H9 (cell line): ENCODE results near the gene OMP. TPM values are rescaled to one million over a fixed set of nuclear protein-coding genes. Genes with fewer than 3 reads are reported as not detected.

Source experiments
- DNase-seq: peaks from one replicate; pipeline ENCODE4 v3.0.0-alpha.2; 2017
- H2AFZ ChIP-seq: one replicate; pipeline ENCODE4 v1.6.1; 2013; ENCODE audit warnings: mild to moderate bottlenecking, low read length, control low read depth, moderate library complexity
- H2AK5ac ChIP-seq: 2 replicates; pipeline ENCODE4 v1.6.1; 2013; ENCODE audit warnings: low read length, control low read depth, mixed read lengths; ENCODE audit not compliant: insufficient read length
- H2BK120ac ChIP-seq: one replicate; pipeline ENCODE4 v1.6.1; 2013; ENCODE audit warnings: low read depth, mild to moderate bottlenecking, low read length, control low read depth, inconsistent platforms; ENCODE audit not compliant: poor library complexity, severe bottlenecking
- H2BK12ac ChIP-seq: 2 replicates; pipeline ENCODE4 v1.6.1; 2013; ENCODE audit warnings: low read length, control low read depth, mixed read lengths, low read depth; ENCODE audit not compliant: insufficient read length
- H2BK15ac ChIP-seq: 2 replicates; pipeline ENCODE4 v1.6.1; 2013; ENCODE audit warnings: low read depth, low read length, control low read depth
- H2BK20ac ChIP-seq: one replicate; pipeline ENCODE4 v1.6.1; 2013; ENCODE audit warnings: low read depth, mild to moderate bottlenecking, low read length, control low read depth, inconsistent platforms; ENCODE audit not compliant: poor library complexity, severe bottlenecking
- H2BK5ac ChIP-seq: 2 replicates; pipeline ENCODE4 v1.6.1; 2013; ENCODE audit warnings: low read length, control low read depth, mixed read lengths; ENCODE audit not compliant: insufficient read length
- H3K14ac ChIP-seq: 2 replicates; pipeline ENCODE4 v1.6.1; 2013; ENCODE audit warnings: low read length, control low read depth; ENCODE audit not compliant: insufficient read depth
- H3K18ac ChIP-seq: 2 replicates; pipeline ENCODE4 v1.6.1; 2013; ENCODE audit warnings: low read depth, mild to moderate bottlenecking, mixed read lengths, low read length, control low read depth; ENCODE audit not compliant: insufficient read length
- H3K23ac ChIP-seq: 2 replicates; pipeline ENCODE4 v1.6.1; 2013; ENCODE audit warnings: low read length, control low read depth, mixed read lengths, low read depth; ENCODE audit not compliant: insufficient read length
- H3K23me2 ChIP-seq: 2 replicates; pipeline ENCODE4 v1.6.1; 2013; ENCODE audit warnings: low read depth, mild to moderate bottlenecking, mixed read lengths, low read length, control low read depth; ENCODE audit not compliant: insufficient read length, poor library complexity, severe bottlenecking
- H3K27ac ChIP-seq: 2 replicates; pipeline ENCODE4 v1.5.1; 2013; ENCODE audit warnings: low read length, control low read depth, mixed read lengths, low read depth; ENCODE audit not compliant: insufficient read length
- H3K27me3 ChIP-seq: 2 replicates; pipeline ENCODE4 v1.6.1; 2013; ENCODE audit warnings: low read length, control low read depth, inconsistent platforms; ENCODE audit not compliant: insufficient read depth
- H3K4ac ChIP-seq: 2 replicates; pipeline ENCODE4 v1.6.1; 2013; ENCODE audit warnings: low read depth, mild to moderate bottlenecking, control low read depth, inconsistent platforms, low read length, moderate library complexity
- H3K4me1 ChIP-seq: 2 replicates; pipeline ENCODE4 v1.6.1; 2013; ENCODE audit warnings: low read length, control low read depth, inconsistent platforms; ENCODE audit not compliant: insufficient read depth
- H3K4me2 ChIP-seq: 2 replicates; pipeline ENCODE4 v1.6.1; 2013; ENCODE audit warnings: low read length, control low read depth, mixed read lengths; ENCODE audit not compliant: insufficient read length, insufficient read depth
- H3K56ac ChIP-seq: 2 replicates; pipeline ENCODE4 v1.6.1; 2013; ENCODE audit warnings: low read depth, mild to moderate bottlenecking, mixed read lengths, low read length, control low read depth; ENCODE audit not compliant: insufficient read length
- H3K79me1 ChIP-seq: 2 replicates; pipeline ENCODE4 v1.6.1; 2013; ENCODE audit warnings: low read depth, mild to moderate bottlenecking, moderate library complexity, low read length, control low read depth, inconsistent platforms; ENCODE audit not compliant: insufficient read depth, poor library complexity, severe bottlenecking
- H3K79me2 ChIP-seq: 2 replicates; pipeline ENCODE4 v1.6.1; 2013; ENCODE audit warnings: low read length, control low read depth, inconsistent platforms; ENCODE audit not compliant: insufficient read depth
- H3K9ac ChIP-seq: 2 replicates; pipeline ENCODE4 v1.6.1; 2013; ENCODE audit warnings: low read length, control low read depth, mixed read lengths; ENCODE audit not compliant: insufficient read length; ENCODE audit errors: extremely low read depth
- H3K9me3 ChIP-seq: one replicate; pipeline ENCODE4 v1.6.1; 2013; ENCODE audit warnings: low read depth, low read length, inconsistent platforms; ENCODE audit not compliant: control insufficient read depth
- H3T11ph ChIP-seq: one replicate; pipeline ENCODE4 v1.6.1; 2013; ENCODE audit warnings: mild to moderate bottlenecking, low read length, control low read depth, inconsistent platforms
- H4K20me1 ChIP-seq: one replicate; pipeline ENCODE4 v1.6.1; 2013; ENCODE audit not compliant: control insufficient read depth, insufficient read length, insufficient read depth
- H4K5ac ChIP-seq: 2 replicates; pipeline ENCODE4 v1.6.1; 2013; ENCODE audit warnings: low read depth, mild to moderate bottlenecking, mixed read lengths, low read length, control low read depth; ENCODE audit not compliant: insufficient read length
- H4K8ac ChIP-seq: replicated peaks from 2 replicates; pipeline ENCODE4 v1.6.1; 2013; ENCODE audit warnings: low read length, control low read depth, mixed read lengths, low read depth; ENCODE audit not compliant: insufficient read length
- H4K91ac ChIP-seq: 2 replicates; pipeline ENCODE4 v1.6.1; 2013; ENCODE audit warnings: low read depth, mild to moderate bottlenecking, moderate library complexity, mixed read lengths, low read length, control low read depth; ENCODE audit not compliant: insufficient read length
- H3K27ac Mint-ChIP-seq, 3 experiments: 2 replicates in 2 of 3; 3 replicates in 1 of 3; pipeline ENCODE4 v1.8.0; 2020 to 2021; ENCODE audit warnings: mixed read lengths in 3 of 3, mild to moderate bottlenecking in 1 of 3, moderate library complexity in 1 of 3
- H3K27me3 Mint-ChIP-seq: 2 replicates; pipeline ENCODE4 v1.8.0; 2021; ENCODE audit warnings: low read depth, mild to moderate bottlenecking, moderate library complexity, mixed read lengths
- H3K36me3 Mint-ChIP-seq, 3 experiments: 2 replicates in 2 of 3; 3 replicates in 1 of 3; pipeline ENCODE4 v1.8.0; 2020 to 2021; ENCODE audit warnings: low read depth in 3 of 3, mixed read lengths in 3 of 3; ENCODE audit not compliant: insufficient read depth in 1 of 3
- H3K4me1 Mint-ChIP-seq, 2 experiments: 2 replicates each; pipeline ENCODE4 v1.8.0; 2020; ENCODE audit warnings: mixed read lengths in 2 of 2
- H3K4me3 Mint-ChIP-seq, 2 experiments: 2 replicates in 1 of 2; 3 replicates in 1 of 2; pipeline ENCODE4 v1.8.0; 2020 to 2021; ENCODE audit warnings: mild to moderate bottlenecking in 2 of 2, mixed read lengths in 2 of 2, moderate library complexity in 1 of 2
- H3K9me3 Mint-ChIP-seq, 2 experiments: 2 replicates in 1 of 2; 3 replicates in 1 of 2; pipeline ENCODE4 v1.8.0; 2020; ENCODE audit warnings: mild to moderate bottlenecking in 2 of 2, mixed read lengths in 2 of 2, moderate library complexity in 1 of 2
- CTCF ChIP-seq: fragments of 200-600 bp; sonication (generic); conservative IDR thresholded peaks from 3 replicates; pipeline ENCODE4 v1.8.0; 2021; ENCODE audit warnings: antibody characterized with exemption, mild to moderate bottlenecking
- WGBS: extraction: QIAGEN DNeasy Blood & Tissue Kit; methylation state at CpG from one replicate; pipeline ENCODE4 v1.1.7; 2013; ENCODE audit warnings: missing lambda C conversion rate, low lambda C conversion rate, mixed read lengths; ENCODE audit not compliant: insufficient read length; ENCODE audit errors: extremely low coverage; 5-methylcytosine and 5-hydroxymethylcytosine counted together
- total RNA-seq: library from RNA; stranded (reverse); gene quantifications from 2 replicates; pipeline ENCODE4 v1.2.1, GENCODE V29; 2021

OMP gene
- total RNA-seq, 1 experiment from 2014 or later = not detected

- no peak overlapping the region for H3K4me3 Mint-ChIP-seq
- Histone ChIP-seq H3K27me3 (no peaks in the 10 kb centered on the region), H3K4me2 (no peak overlapping the region), H2BK12ac (no peak overlapping the region), H3K18ac (no peak overlapping the region), H3K14ac (no peak overlapping the region), H2BK5ac (no peak overlapping the region), H4K8ac (no peak overlapping the region), H2BK120ac (no peak overlapping the region), H3K27ac (no peak overlapping the region), H4K91ac (no peak overlapping the region), H2BK15ac (no peak overlapping the region), H3K56ac (no peak overlapping the region), H4K5ac (no peak overlapping the region), H2AFZ (no peak overlapping the region), H3K79me2 (no peaks in the 10 kb centered on the region), H3K23ac (no peak overlapping the region), H3K23me2 (no peaks in the 10 kb centered on the region), H2BK20ac (no peak overlapping the region), H3K4me1 (no peaks in the 10 kb centered on the region; the same call in 1 of the 2 replicates), H3K4ac (no peak overlapping the region), H3T11ph (no peak overlapping the region), H2AK5ac (no peak overlapping the region), H3K9ac (no peak overlapping the region), H4K20me1 (peaks cover 2% of the 10 kb centered on the region), H3K9me3 (no peaks in the 10 kb centered on the region), H3K79me1 (no peaks in the 10 kb centered on the region)
- DNase-seq = peak; percentile 74
- TF ChIP-seq CTCF = no peak
- WGBS = no CpG with 5 or more reads among the region's 8 CpGs
- peaks cover 12 to 17% of the 10 kb centered on the region in 2 experiments for H3K4me1 Mint-ChIP-seq
- H3K27me3 Mint-ChIP-seq = no peaks in the 10 kb centered on the region
- peak overlapping the region in 2 of 3 experiments; percentile 65 to 83; a peak in 3 of 7 replicates for H3K27ac Mint-ChIP-seq
- H3K36me3 Mint-ChIP-seq = no peaks in the 10 kb centered on the region
- no peaks in the 10 kb centered on the region for H3K9me3 Mint-ChIP-seq
Measured at GRCh38 chr11:77140231-77140851, 37.7 kb downstream of the OMP start.
